ENCODE data around the gene SPARCL1. TPM values are rescaled to one million over a fixed set of nuclear protein-coding genes. Genes with fewer than 3 reads are reported as not detected.

Gene SPARCL1
- total and polyA plus RNA-seq, 2 experiments from 2014 or later, result 1.5 to 2.4 TPM

GRCh38 chr4:87574996-87575395, 45.8 kb upstream of the SPARCL1 start:
- H3F3A ChIP-seq (replicated peaks; ENCODE audit: low read depth), result no peaks in the 10 kb centered on the region
- H3K79me2 ChIP-seq (replicated peaks; ENCODE audit: insufficient read depth), result no peaks in the 10 kb centered on the region
- no peak for TF ChIP-seq ZNF462 (CRISPR knock-in tag; IDR thresholded peaks at IDR 0.05)
- TF ChIP-seq JUNB (IDR thresholded peaks at IDR 0.05; ENCODE audit: unreplicated experiment), result no peak
- TF ChIP-seq EZH2 (IDR thresholded peaks at IDR 0.05; ENCODE audit: low read depth, unreplicated experiment), result no peak
- no peak for TF ChIP-seq EZH2phosphoT487 (IDR thresholded peaks at IDR 0.05; ENCODE audit: unreplicated experiment)
- no peak for TF ChIP-seq ETS1 (IDR thresholded peaks at IDR 0.05)
- no peak for TF ChIP-seq CTCF (conservative IDR thresholded peaks at IDR 0.05; ENCODE audit: low read depth in 2 of 2)
- no peak for TF ChIP-seq CREB1 (CRISPR knock-in tag; IDR thresholded peaks at IDR 0.05; ENCODE audit: low read depth)
- TF ChIP-seq ZNF114 (CRISPR knock-in tag; IDR thresholded peaks at IDR 0.05), result no peak
- TF ChIP-seq POLR2AphosphoS5 (IDR thresholded peaks at IDR 0.05; ENCODE audit: low read depth), result no peak
- no peak for TF ChIP-seq NANOG (IDR thresholded peaks at IDR 0.05; ENCODE audit: borderline replicate concordance)
- TF ChIP-seq STAT1 (IDR thresholded peaks at IDR 0.05; ENCODE audit: unreplicated experiment), result no peak
- TF ChIP-seq ZNF331 (CRISPR knock-in tag; IDR thresholded peaks at IDR 0.05; ENCODE audit: low read depth), result no peak
- no peak for TF ChIP-seq REST (IDR thresholded peaks at IDR 0.05; ENCODE audit: unreplicated experiment)
- no peak overlapping the region for H3K4me2 ChIP-seq
- Mint-ChIP-seq H3K36me3 (ENCODE audit: low read depth) (no peaks in the 10 kb centered on the region), H3K4me1 (peaks cover 7% of the 10 kb centered on the region), H3K4me3 (no peak overlapping the region), H3K9me3 (no peaks in the 10 kb centered on the region), H3K27me3 (ENCODE audit: insufficient read depth, low read depth, poor library complexity) (no peaks in the 10 kb centered on the region), H3K27ac (no peak overlapping the region)
- DNase-seq (ENCODE audit: low spot score) (no peak), ATAC-seq (no peak)
- no peaks in the 10 kb centered on the region for H3K9me2 ChIP-seq (ENCODE audit: insufficient read depth)
- no peak overlapping the region for H3K4me3 ChIP-seq
- H3K4me1 ChIP-seq (ENCODE audit: insufficient read depth), result no peaks in the 10 kb centered on the region
- H3K36me3 ChIP-seq (ENCODE audit: insufficient read depth), result no peaks in the 10 kb centered on the region
- H4K20me1 ChIP-seq (replicated peaks; ENCODE audit: insufficient read depth), result no peaks in the 10 kb centered on the region
- no peak overlapping the region for H2AFZ ChIP-seq
- H3K27me3 ChIP-seq (ENCODE audit: insufficient read depth), result no peaks in the 10 kb centered on the region
- no peak overlapping the region for H3K27ac ChIP-seq (ENCODE audit: low read depth)
